ENCODE results near the gene MOCS2.

Gene MOCS2

GRCh38 chr5:53084546-53085255 lies 24.9 kb downstream of the MOCS2 start:
- no peak overlapping the region for H3K27ac ChIP-seq (ENCODE audit: low read depth, low read length)
- no peaks in the 10 kb centered on the region for H3K79me1 ChIP-seq (ENCODE audit: low read length)
- H3K4ac ChIP-seq (ENCODE audit: low read depth, low read length): no peak overlapping the region
- H3K36me3 ChIP-seq (ENCODE audit: control insufficient read depth, insufficient read depth, low read length): no peaks in the 10 kb centered on the region
- H3K4me2 ChIP-seq (ENCODE audit: low read length): no peak overlapping the region
- H2AK5ac ChIP-seq (ENCODE audit: low read length): no peak overlapping the region
- no peak overlapping the region for H3K9ac ChIP-seq (ENCODE audit: low read length)
- no peak overlapping the region for H2BK120ac ChIP-seq (ENCODE audit: low read depth, low read length)
- no peak overlapping the region for H4K8ac ChIP-seq (ENCODE audit: low read depth, low read length)
- H3K56ac ChIP-seq (ENCODE audit: low read length): no peak overlapping the region
- H3K27me3 ChIP-seq (ENCODE audit: insufficient read depth, low read length, poor library complexity): no peaks in the 10 kb centered on the region
- no peak overlapping the region for H3K23ac ChIP-seq (ENCODE audit: low read length)
- H4K5ac ChIP-seq (ENCODE audit: low read length): no peak overlapping the region
- no peak overlapping the region for H3K18ac ChIP-seq (ENCODE audit: low read length)
- no peak overlapping the region for H2BK5ac ChIP-seq (ENCODE audit: low read length)
- no peak for DNase-seq
- H3K4me3 ChIP-seq (ENCODE audit: low read length): no peak overlapping the region
- no peaks in the 10 kb centered on the region for H3K79me2 ChIP-seq (ENCODE audit: control insufficient read depth, insufficient read depth, low read length)
- no peak overlapping the region for H2BK15ac ChIP-seq (replicated peaks; ENCODE audit: low read depth)
- WGBS (ENCODE audit: extremely low coverage, insufficient coverage, low lambda C conversion rate): no CpG with 5 or more reads among the region's 4 CpGs
- no peaks in the 10 kb centered on the region for H3K4me1 ChIP-seq (ENCODE audit: control insufficient read depth, low read depth, low read length)

GRCh38 chr5:53083927-53084326 lies 25.6 kb downstream of the MOCS2 start:
- Histone ChIP-seq H3K4me2 (ENCODE audit: low read length) (no peak overlapping the region), H2BK5ac (ENCODE audit: low read length) (no peak overlapping the region), H4K8ac (ENCODE audit: low read depth, low read length) (no peak overlapping the region), H3K4me3 (ENCODE audit: low read length) (no peak overlapping the region), H3K23ac (ENCODE audit: low read length) (no peak overlapping the region), H4K5ac (ENCODE audit: low read length) (no peak overlapping the region), H3K4ac (ENCODE audit: low read depth, low read length) (no peak overlapping the region), H3K79me2 (ENCODE audit: control insufficient read depth, insufficient read depth, low read length) (no peaks in the 10 kb centered on the region), H3K4me1 (ENCODE audit: control insufficient read depth, low read depth, low read length) (no peaks in the 10 kb centered on the region), H3K18ac (ENCODE audit: low read length) (no peak overlapping the region), H2BK120ac (ENCODE audit: low read depth, low read length) (no peak overlapping the region), H3K79me1 (ENCODE audit: low read length) (no peaks in the 10 kb centered on the region), H2AK5ac (ENCODE audit: low read length) (no peak overlapping the region), H3K27ac (ENCODE audit: low read depth, low read length) (no peak overlapping the region), H2BK15ac (replicated peaks; ENCODE audit: low read depth) (no peak overlapping the region), H3K27me3 (ENCODE audit: insufficient read depth, low read length, poor library complexity) (no peaks in the 10 kb centered on the region), H3K9ac (ENCODE audit: low read length) (no peak overlapping the region), H3K36me3 (ENCODE audit: control insufficient read depth, insufficient read depth, low read length) (no peaks in the 10 kb centered on the region), H3K56ac (ENCODE audit: low read length) (no peak overlapping the region)
- no peak for DNase-seq

- no peaks in the 10 kb centered on the region for H3K27me3 ChIP-seq (ENCODE audit: insufficient read depth, low read length, poor library complexity)
- H3K4me1 ChIP-seq (ENCODE audit: control insufficient read depth, low read depth, low read length): no peaks in the 10 kb centered on the region
- H3K27ac ChIP-seq (ENCODE audit: low read depth, low read length): no peak overlapping the region
- H3K56ac ChIP-seq (ENCODE audit: low read length): no peak overlapping the region
- no CpG with 5 or more reads among the region's 4 CpGs for WGBS (ENCODE audit: extremely low coverage, insufficient coverage, low lambda C conversion rate)
- H3K79me1 ChIP-seq (ENCODE audit: low read length): no peaks in the 10 kb centered on the region
- no peak overlapping the region for H3K4me2 ChIP-seq (ENCODE audit: low read length)
- no peak overlapping the region for H2BK120ac ChIP-seq (ENCODE audit: low read depth, low read length)
- no peak overlapping the region for H3K4me3 ChIP-seq (ENCODE audit: low read length)
- H4K8ac ChIP-seq (ENCODE audit: low read depth, low read length): no peak overlapping the region
- no peak overlapping the region for H3K23ac ChIP-seq (ENCODE audit: low read length)
- H3K4ac ChIP-seq (ENCODE audit: low read depth, low read length): no peak overlapping the region
- no peak overlapping the region for H2AK5ac ChIP-seq (ENCODE audit: low read length)
- H3K18ac ChIP-seq (ENCODE audit: low read length): no peak overlapping the region
- H4K5ac ChIP-seq (ENCODE audit: low read length): no peak overlapping the region
- no peak overlapping the region for H3K9ac ChIP-seq (ENCODE audit: low read length)
- H3K36me3 ChIP-seq (ENCODE audit: control insufficient read depth, insufficient read depth, low read length): no peaks in the 10 kb centered on the region
- H2BK5ac ChIP-seq (ENCODE audit: low read length): no peak overlapping the region
- H2BK15ac ChIP-seq (replicated peaks; ENCODE audit: low read depth): no peak overlapping the region
- H3K79me2 ChIP-seq (ENCODE audit: control insufficient read depth, insufficient read depth, low read length): no peaks in the 10 kb centered on the region
- no peak for DNase-seq
Observed at GRCh38 chr5:53080271-53080670, 29.3 kb downstream of the MOCS2 start.

- no peak overlapping the region for H2BK120ac ChIP-seq (ENCODE audit: low read depth, low read length)
- no peak overlapping the region for H2AK5ac ChIP-seq (ENCODE audit: low read length)
- H3K27ac ChIP-seq (ENCODE audit: low read depth, low read length): no peak overlapping the region
- no peak overlapping the region for H4K5ac ChIP-seq (ENCODE audit: low read length)
- no peak overlapping the region for H4K8ac ChIP-seq (ENCODE audit: low read depth, low read length)
- H3K56ac ChIP-seq (ENCODE audit: low read length): no peak overlapping the region
- no peak overlapping the region for H3K18ac ChIP-seq (ENCODE audit: low read length)
- H3K79me1 ChIP-seq (ENCODE audit: low read length): no peaks in the 10 kb centered on the region
- DNase-seq: no peak
- no peak overlapping the region for H3K4me3 ChIP-seq (ENCODE audit: low read length)
- WGBS (ENCODE audit: extremely low coverage, insufficient coverage, low lambda C conversion rate): no CpG with 5 or more reads among the region's 2 CpGs
- H2BK15ac ChIP-seq (replicated peaks; ENCODE audit: low read depth): no peak overlapping the region
- H3K4ac ChIP-seq (ENCODE audit: low read depth, low read length): no peak overlapping the region
- no peak overlapping the region for H3K9ac ChIP-seq (ENCODE audit: low read length)
- H3K27me3 ChIP-seq (ENCODE audit: insufficient read depth, low read length, poor library complexity): no peaks in the 10 kb centered on the region
- H3K79me2 ChIP-seq (ENCODE audit: control insufficient read depth, insufficient read depth, low read length): no peaks in the 10 kb centered on the region
- no peak overlapping the region for H2BK5ac ChIP-seq (ENCODE audit: low read length)
- H3K4me2 ChIP-seq (ENCODE audit: low read length): no peak overlapping the region
- H3K23ac ChIP-seq (ENCODE audit: low read length): no peak overlapping the region
- no peaks in the 10 kb centered on the region for H3K36me3 ChIP-seq (ENCODE audit: control insufficient read depth, insufficient read depth, low read length)
- no peaks in the 10 kb centered on the region for H3K4me1 ChIP-seq (ENCODE audit: control insufficient read depth, low read depth, low read length)
Observed at GRCh38 chr5:53076014-53076583, 33.5 kb downstream of the MOCS2 start.

GRCh38 chr5:53073348-53073747 lies 36.2 kb downstream of the MOCS2 start:
- H3K18ac ChIP-seq (ENCODE audit: low read length): no peak overlapping the region
- H2AK5ac ChIP-seq (ENCODE audit: low read length): no peak overlapping the region
- DNase-seq: no peak
- no CpG with 5 or more reads among the region's 2 CpGs for WGBS (ENCODE audit: extremely low coverage, insufficient coverage, low lambda C conversion rate)
- H4K5ac ChIP-seq (ENCODE audit: low read length): no peak overlapping the region
- H3K4me1 ChIP-seq (ENCODE audit: control insufficient read depth, low read depth, low read length): no peaks in the 10 kb centered on the region
- H3K27ac ChIP-seq (ENCODE audit: low read depth, low read length): no peak overlapping the region
- H4K8ac ChIP-seq (ENCODE audit: low read depth, low read length): no peak overlapping the region
- H3K36me3 ChIP-seq (ENCODE audit: control insufficient read depth, insufficient read depth, low read length): no peaks in the 10 kb centered on the region
- no peaks in the 10 kb centered on the region for H3K27me3 ChIP-seq (ENCODE audit: insufficient read depth, low read length, poor library complexity)
- H3K23ac ChIP-seq (ENCODE audit: low read length): no peak overlapping the region
- H3K56ac ChIP-seq (ENCODE audit: low read length): no peak overlapping the region
- H2BK120ac ChIP-seq (ENCODE audit: low read depth, low read length): no peak overlapping the region
- H3K4me2 ChIP-seq (ENCODE audit: low read length): no peak overlapping the region
- no peak overlapping the region for H3K4ac ChIP-seq (ENCODE audit: low read depth, low read length)
- no peak overlapping the region for H3K9ac ChIP-seq (ENCODE audit: low read length)
- H2BK15ac ChIP-seq (replicated peaks; ENCODE audit: low read depth): no peak overlapping the region
- no peak overlapping the region for H2BK5ac ChIP-seq (ENCODE audit: low read length)
- H3K79me2 ChIP-seq (ENCODE audit: control insufficient read depth, insufficient read depth, low read length): no peaks in the 10 kb centered on the region
- H3K4me3 ChIP-seq (ENCODE audit: low read length): no peak overlapping the region
- H3K79me1 ChIP-seq (ENCODE audit: low read length): no peaks in the 10 kb centered on the region

GRCh38 chr5:53071738-53072137 lies 37.8 kb downstream of the MOCS2 start:
- no peak overlapping the region for H2AK5ac ChIP-seq (ENCODE audit: low read length)
- H3K4ac ChIP-seq (ENCODE audit: low read depth, low read length): no peak overlapping the region
- H2BK15ac ChIP-seq (replicated peaks; ENCODE audit: low read depth): no peak overlapping the region
- no peak overlapping the region for H3K56ac ChIP-seq (ENCODE audit: low read length)
- H3K27ac ChIP-seq (ENCODE audit: low read depth, low read length): no peak overlapping the region
- no peak overlapping the region for H2BK5ac ChIP-seq (ENCODE audit: low read length)
- no peaks in the 10 kb centered on the region for H3K79me2 ChIP-seq (ENCODE audit: control insufficient read depth, insufficient read depth, low read length)
- WGBS (ENCODE audit: extremely low coverage, insufficient coverage, low lambda C conversion rate): no CpG with 5 or more reads among the region's 2 CpGs
- DNase-seq: no peak
- H3K23ac ChIP-seq (ENCODE audit: low read length): no peak overlapping the region
- H4K8ac ChIP-seq (ENCODE audit: low read depth, low read length): no peak overlapping the region
- no peak overlapping the region for H3K9ac ChIP-seq (ENCODE audit: low read length)
- no peaks in the 10 kb centered on the region for H3K79me1 ChIP-seq (ENCODE audit: low read length)
- H3K27me3 ChIP-seq (ENCODE audit: insufficient read depth, low read length, poor library complexity): no peaks in the 10 kb centered on the region
- no peak overlapping the region for H4K5ac ChIP-seq (ENCODE audit: low read length)
- no peak overlapping the region for H2BK120ac ChIP-seq (ENCODE audit: low read depth, low read length)
- H3K36me3 ChIP-seq (ENCODE audit: control insufficient read depth, insufficient read depth, low read length): no peaks in the 10 kb centered on the region
- H3K4me3 ChIP-seq (ENCODE audit: low read length): no peak overlapping the region
- no peak overlapping the region for H3K18ac ChIP-seq (ENCODE audit: low read length)
- no peak overlapping the region for H3K4me2 ChIP-seq (ENCODE audit: low read length)
- no peaks in the 10 kb centered on the region for H3K4me1 ChIP-seq (ENCODE audit: control insufficient read depth, low read depth, low read length)
